ENCODE measurements around the gene ZCCHC2.

DNA sequence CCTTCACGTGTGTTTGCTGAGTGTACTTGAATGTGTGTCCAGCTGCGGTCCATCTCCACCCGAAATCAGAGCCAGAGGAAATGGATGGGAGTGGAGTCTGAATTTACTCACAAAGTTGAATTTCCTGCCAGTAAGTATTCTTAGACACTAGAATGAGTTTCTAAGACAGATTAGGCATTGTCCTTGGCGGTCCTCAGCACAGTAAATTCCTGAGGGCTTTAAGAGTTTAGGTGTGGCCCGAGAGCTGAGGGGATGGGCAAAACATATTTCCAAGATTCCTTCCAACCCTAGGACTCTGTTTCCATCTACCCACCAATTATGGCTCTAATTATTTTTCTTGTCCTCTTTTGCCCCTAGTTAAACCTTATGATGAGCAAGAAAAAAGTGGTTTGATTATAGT lies 102.2 kb downstream of the ZCCHC2 start:
- TF ChIP-seq, protein P1, sequence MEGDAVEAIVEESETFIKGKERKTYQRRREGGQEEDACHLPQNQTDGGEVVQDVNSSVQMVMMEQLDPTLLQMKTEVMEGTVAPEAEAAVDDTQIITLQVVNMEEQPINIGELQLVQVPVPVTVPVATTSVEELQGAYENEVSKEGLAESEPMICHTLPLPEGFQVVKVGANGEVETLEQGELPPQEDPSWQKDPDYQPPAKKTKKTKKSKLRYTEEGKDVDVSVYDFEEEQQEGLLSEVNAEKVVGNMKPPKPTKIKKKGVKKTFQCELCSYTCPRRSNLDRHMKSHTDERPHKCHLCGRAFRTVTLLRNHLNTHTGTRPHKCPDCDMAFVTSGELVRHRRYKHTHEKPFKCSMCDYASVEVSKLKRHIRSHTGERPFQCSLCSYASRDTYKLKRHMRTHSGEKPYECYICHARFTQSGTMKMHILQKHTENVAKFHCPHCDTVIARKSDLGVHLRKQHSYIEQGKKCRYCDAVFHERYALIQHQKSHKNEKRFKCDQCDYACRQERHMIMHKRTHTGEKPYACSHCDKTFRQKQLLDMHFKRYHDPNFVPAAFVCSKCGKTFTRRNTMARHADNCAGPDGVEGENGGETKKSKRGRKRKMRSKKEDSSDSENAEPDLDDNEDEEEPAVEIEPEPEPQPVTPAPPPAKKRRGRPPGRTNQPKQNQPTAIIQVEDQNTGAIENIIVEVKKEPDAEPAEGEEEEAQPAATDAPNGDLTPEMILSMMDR (IDR thresholded peaks at IDR 0.05; ENCODE audit: poor library complexity), result no peak
- no peak for TF ChIP-seq EZH2 (IDR thresholded peaks at IDR 0.05; ENCODE audit: borderline replicate concordance)

Measured in hepatocyte (in vitro differentiated cells).